NCI-H146 treated with DMSO at 0.1 percent for 48 hours (cell line): ENCODE results near the gene VPS29.
A peak's percentile ranks its signal among the peaks of the same experiment; 100 is the strongest.
"Not testable (repeated sequence)": the region's sequence is repeated elsewhere in the genome, so short reads cannot be mapped to it uniquely, and the experiment has no call there.

Source experiments
- DNase-seq: peaks from one replicate; lab custom pipeline; 2025; ENCODE audit not compliant: unreplicated experiment; lab: John Stamatoyannopoulos, UW

The VPS29 gene

GRCh38 chr12:110528277-110528839 is 26.4 kb upstream of the VPS29 start:
- no peak for DNase-seq

DNA sequence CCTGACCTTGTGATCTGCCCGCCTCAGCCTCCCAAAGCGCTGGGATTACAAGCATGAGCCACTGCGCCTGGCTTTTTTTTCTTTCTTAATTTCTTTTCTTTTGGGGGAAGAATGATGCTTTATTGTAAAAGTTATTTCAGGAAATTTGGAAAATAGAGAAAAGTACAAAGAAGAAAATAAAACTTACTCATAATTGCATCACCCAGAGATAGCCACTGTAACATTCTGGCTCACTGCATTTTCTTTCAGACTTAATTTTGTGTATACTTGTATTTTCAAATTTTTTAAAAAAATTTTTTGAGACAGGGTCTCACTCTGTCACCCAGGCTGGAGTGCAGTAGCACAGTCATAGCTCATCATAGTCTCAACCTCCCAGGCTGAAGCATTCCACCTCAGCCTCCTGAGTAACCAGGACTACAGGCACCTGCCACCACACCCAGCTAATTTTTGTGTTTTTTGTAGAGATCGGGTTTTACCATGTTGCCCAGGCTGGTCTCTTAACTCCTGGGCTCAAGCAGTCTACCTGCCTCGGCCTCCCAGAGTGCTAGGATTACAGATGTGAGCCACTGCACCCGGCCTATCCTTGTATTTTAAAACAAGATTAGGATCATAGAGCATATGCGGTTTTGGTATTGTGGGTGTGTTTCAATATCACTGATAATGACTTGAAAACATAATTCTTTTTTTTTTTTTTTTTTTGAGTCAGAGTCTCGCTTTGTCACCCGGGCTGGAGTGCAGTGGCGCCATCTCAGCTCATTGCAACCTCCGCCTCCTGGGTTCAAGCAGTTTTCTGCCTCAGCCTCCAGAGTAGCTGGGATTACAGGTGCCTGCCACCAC is 19.2 kb upstream of the VPS29 start:
- not testable (repeated sequence) for DNase-seq

GRCh38 chr12:110518014-110518413 is 16.1 kb upstream of the VPS29 start:
- DNase-seq, result not testable (repeated sequence)

DNA sequence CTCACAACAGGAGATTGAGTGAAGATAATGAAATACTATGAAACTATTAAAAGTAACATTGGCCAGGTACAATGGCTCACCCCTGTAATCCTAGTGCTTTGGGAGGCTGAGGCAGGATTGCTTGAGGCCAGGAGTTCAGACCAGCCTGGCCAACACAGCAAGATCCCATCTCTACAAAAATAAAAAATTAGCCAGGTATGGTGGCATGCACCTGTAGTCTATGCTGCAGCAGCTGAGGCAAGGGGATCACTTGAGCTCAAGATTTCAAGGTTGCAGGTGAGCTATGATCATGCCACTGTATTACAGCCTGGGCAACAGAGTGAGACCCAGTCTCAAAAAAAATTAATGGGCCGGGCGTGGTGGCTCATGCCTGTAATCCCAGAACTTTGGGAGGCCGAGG is 15.1 kb upstream of the VPS29 start:
- DNase-seq, result no peak

GRCh38 chr12:110514363-110514762 is 12.5 kb upstream of the VPS29 start:
- no peak for DNase-seq

DNA sequence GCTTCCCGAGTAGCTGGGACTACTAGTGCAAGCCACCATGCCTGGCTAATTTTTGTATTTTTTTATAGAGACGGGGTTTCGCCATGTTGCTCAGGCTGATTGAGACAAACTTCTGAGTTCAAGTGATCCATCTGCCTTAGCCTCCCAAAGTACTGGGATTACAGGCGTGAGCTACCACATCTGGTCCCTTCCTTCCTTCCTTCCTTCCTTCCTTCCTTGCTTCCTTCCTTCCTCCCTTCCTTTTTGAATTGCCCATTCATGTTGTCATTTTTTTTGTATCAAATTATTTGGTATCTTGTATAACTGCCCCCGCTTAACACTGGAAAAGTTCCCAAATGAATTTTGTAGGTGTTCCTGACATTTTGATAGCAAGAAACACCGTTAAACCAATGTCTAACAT is 11.9 kb upstream of the VPS29 start:
- no peak for DNase-seq

DNA sequence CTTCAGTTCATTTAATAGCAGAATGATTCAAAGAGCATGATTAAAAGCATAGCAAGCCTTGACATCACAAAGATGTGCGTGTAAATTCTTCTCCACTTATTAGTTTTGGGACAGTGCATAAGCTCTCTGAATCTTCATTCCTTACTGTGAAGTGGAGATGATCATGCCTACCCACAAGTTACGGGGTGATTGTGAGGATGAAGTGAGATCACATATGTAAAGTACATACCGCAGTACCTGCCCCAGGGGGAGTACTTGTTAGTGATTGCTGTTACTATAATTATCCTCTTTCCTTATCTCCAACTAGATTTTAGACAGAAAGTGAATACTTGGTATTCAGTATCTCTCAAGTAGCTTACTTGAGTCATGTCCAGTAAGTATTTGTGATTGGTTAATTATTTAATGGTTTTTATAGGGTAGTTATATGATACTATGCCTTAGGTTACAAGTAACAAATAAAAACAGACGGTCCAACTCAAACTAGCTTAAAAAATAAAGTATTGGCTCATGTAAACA is 6.2 kb upstream of the VPS29 start:
- DNase-seq, result no peak

- DNase-seq, result no peak
These were observed 3.4 kb upstream of the VPS29 start for GRCh38 chr12:110505332-110505731.

GRCh38 chr12:110503432-110503831 is 1.5 kb upstream of the VPS29 start:
- DNase-seq, result no peak

GRCh38 chr12:110501399-110501751 is 536 bp downstream of the VPS29 start:
- peak; percentile 50 for DNase-seq

- DNase-seq, result no peak
These were observed 2.8 kb downstream of the VPS29 start for GRCh38 chr12:110498984-110499706.

DNA sequence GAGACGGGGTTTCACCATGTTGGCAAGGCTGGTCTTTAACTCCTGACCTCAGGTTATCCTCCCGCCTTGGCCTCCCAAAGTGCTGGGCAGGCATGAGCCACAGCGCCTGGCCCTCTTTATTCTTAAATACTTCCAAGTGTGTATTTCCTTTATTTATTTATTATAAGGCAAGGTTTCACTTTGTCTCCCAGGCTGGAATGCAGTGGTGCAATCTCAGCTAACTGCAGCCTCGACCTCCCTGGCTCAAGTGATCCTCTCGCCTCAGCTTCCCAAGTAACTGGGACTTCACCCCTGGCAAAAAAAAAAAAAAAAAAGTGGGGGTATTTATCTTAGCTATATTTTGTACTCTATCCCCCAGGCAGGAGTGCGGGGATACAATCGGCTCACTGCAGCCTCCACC is 26.5 kb downstream of the VPS29 start:
- no peak for DNase-seq

GRCh38 chr12:110468214-110469048 is 33.5 kb downstream of the VPS29 start, which contains the start of the genes FAM216A and GPN3:
Gene FAM216A (plus strand): TSS chr12:110468845. CDS start chr12:110468876, 31 bp downstream.
Gene GPN3 (minus strand): TSS chr12:110468257. CDS start chr12:110468203, 54 bp downstream.
- DNase-seq, result peak; percentile 98

- no peak for DNase-seq
These were observed 34.1 kb downstream of the VPS29 start for GRCh38 chr12:110467847-110468213.

- DNase-seq, result no peak
These were observed 35.1 kb downstream of the VPS29 start for GRCh38 chr12:110466791-110467190.

GRCh38 chr12:110465765-110466164 is 36.1 kb downstream of the VPS29 start:
- DNase-seq, result not testable (repeated sequence)

DNA sequence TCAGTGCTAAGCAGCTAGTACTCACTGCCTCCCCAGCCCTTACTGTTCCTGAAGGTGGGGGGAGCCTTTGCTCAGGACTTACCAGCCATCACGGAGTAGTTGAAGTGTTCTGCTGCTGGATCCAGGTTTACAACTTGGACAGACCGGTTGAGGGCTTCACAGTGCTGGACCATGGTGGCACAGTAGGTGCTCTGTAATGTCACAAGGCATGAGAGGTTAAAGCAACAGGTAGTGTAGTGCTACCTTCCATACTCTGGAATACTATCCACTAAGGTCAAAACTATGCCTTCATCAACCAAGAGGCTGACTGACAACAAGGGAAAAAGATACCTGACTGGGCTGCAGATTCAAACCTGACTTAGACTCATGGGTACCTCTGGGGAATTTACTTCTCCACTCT is 36.9 kb downstream of the VPS29 start:
- DNase-seq, result no peak

GRCh38 chr12:110461189-110461588 is 40.7 kb downstream of the VPS29 start:
- DNase-seq, result not testable (repeated sequence)

GRCh38 chr12:110458756-110459155 is 43.2 kb downstream of the VPS29 start:
- no peak for DNase-seq

DNA sequence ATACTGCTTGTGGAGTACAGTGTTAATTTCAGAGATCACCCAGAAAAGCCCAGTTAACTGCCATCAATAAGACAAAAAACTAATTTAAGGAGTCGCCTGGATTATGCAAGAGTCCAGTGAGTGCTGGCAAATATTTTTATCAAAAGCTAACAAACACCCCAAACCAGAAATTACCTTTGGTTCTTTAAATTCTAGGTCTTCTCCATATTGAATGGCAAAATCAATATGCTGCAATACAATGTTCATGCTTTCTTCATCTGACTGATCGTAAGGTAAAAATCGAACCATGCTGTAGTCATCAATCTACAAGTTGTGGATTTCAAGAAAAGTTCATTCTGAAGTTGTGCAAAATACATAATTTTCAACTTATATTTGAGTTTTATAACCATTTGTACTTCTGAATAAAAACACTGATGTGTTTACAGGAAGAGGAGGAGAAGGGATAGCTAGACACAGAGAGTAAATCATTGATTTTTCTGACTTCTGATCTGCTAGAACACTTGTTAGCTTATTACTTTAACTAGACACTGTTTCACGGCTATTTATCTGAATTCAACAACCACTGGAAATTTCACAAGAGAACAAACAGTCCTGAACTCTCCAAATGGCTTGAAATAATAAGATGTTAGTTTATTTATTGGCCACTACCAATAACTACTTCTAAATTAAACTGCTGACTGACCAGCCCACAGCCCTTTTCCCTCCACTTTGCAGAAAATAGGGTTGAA is 48.2 kb downstream of the VPS29 start:
- DNase-seq, result no peak
